ENCODE results near the gene WFIKKN1. TPM values are rescaled to one million over a fixed set of nuclear protein-coding genes. Genes with fewer than 3 reads are reported as not detected.

WFIKKN1 gene
- total and polyA plus RNA-seq, 2 of the 13 experiments (the other 11 are each of a cell fraction or from before 2014, with no cell fraction given): 1.7 to 4.9 TPM

DNA sequence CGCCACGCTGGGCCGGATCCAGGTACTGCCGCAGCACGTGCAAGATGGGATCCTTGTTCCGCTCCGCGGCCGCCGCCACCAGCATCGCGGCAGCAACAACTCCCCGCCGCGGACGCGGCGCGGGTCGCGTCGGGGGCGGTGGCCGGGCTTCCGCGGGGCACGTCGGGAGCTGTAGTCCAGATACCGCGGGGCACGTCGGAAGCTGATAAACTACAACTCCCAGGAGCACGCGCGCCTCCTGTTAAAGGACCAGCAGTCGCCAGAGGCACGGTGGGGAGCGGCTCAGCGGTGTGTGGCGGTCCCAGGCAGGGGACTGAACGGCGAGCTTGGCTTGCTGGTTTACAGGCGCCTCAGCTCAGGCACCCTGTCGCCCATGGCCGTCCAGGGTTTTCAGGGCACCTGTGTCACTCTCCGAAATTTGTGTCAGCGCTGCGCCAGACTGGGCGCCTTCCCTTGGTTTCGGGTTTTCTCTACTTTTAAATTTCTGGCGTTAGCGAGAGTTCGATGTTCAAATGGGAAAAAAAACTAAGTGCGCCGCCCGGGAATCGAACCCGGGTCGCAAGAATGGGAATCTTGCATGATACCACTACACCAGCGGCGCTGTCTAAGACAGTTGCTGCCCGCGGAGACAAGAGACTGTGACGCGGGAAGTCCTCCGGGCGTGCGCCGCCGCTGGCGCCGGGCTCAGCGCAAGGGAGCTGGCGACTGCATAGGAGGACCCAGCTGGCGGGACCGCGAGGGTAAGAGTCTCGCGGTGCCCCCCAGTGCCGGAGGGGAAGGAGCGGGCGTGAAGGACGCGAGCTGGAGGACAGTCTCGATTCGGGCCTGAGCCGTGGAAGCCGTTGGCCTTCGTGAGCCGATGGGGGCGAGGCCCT, 5.7 kb downstream of the WFIKKN1 start, which contains the start of gene METTL26 (continued):
- TF ChIP-seq ZMYM2 (CRISPR knock-in tag; IDR thresholded peaks at IDR 0.05): no peak; the same call in none of the 2 replicates
- TF ChIP-seq, protein P1, sequence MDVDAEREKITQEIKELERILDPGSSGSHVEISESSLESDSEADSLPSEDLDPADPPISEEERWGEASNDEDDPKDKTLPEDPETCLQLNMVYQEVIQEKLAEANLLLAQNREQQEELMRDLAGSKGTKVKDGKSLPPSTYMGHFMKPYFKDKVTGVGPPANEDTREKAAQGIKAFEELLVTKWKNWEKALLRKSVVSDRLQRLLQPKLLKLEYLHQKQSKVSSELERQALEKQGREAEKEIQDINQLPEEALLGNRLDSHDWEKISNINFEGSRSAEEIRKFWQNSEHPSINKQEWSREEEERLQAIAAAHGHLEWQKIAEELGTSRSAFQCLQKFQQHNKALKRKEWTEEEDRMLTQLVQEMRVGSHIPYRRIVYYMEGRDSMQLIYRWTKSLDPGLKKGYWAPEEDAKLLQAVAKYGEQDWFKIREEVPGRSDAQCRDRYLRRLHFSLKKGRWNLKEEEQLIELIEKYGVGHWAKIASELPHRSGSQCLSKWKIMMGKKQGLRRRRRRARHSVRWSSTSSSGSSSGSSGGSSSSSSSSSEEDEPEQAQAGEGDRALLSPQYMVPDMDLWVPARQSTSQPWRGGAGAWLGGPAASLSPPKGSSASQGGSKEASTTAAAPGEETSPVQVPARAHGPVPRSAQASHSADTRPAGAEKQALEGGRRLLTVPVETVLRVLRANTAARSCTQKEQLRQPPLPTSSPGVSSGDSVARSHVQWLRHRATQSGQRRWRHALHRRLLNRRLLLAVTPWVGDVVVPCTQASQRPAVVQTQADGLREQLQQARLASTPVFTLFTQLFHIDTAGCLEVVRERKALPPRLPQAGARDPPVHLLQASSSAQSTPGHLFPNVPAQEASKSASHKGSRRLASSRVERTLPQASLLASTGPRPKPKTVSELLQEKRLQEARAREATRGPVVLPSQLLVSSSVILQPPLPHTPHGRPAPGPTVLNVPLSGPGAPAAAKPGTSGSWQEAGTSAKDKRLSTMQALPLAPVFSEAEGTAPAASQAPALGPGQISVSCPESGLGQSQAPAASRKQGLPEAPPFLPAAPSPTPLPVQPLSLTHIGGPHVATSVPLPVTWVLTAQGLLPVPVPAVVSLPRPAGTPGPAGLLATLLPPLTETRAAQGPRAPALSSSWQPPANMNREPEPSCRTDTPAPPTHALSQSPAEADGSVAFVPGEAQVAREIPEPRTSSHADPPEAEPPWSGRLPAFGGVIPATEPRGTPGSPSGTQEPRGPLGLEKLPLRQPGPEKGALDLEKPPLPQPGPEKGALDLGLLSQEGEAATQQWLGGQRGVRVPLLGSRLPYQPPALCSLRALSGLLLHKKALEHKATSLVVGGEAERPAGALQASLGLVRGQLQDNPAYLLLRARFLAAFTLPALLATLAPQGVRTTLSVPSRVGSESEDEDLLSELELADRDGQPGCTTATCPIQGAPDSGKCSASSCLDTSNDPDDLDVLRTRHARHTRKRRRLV (CRISPR knock-in tag; IDR thresholded peaks at IDR 0.05): peak; percentile 82
- TF ChIP-seq, protein P2, sequence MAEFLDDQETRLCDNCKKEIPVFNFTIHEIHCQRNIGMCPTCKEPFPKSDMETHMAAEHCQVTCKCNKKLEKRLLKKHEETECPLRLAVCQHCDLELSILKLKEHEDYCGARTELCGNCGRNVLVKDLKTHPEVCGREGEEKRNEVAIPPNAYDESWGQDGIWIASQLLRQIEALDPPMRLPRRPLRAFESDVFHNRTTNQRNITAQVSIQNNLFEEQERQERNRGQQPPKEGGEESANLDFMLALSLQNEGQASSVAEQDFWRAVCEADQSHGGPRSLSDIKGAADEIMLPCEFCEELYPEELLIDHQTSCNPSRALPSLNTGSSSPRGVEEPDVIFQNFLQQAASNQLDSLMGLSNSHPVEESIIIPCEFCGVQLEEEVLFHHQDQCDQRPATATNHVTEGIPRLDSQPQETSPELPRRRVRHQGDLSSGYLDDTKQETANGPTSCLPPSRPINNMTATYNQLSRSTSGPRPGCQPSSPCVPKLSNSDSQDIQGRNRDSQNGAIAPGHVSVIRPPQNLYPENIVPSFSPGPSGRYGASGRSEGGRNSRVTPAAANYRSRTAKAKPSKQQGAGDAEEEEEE (CRISPR knock-in tag; IDR thresholded peaks at IDR 0.05; ENCODE audit: borderline replicate concordance): no peak
- TF ChIP-seq ZBTB8A (CRISPR knock-in tag; IDR thresholded peaks at IDR 0.05; ENCODE audit: borderline replicate concordance, low read depth): no peak; the same call in 1 of the 2 replicates
- TF ChIP-seq, protein P3, sequence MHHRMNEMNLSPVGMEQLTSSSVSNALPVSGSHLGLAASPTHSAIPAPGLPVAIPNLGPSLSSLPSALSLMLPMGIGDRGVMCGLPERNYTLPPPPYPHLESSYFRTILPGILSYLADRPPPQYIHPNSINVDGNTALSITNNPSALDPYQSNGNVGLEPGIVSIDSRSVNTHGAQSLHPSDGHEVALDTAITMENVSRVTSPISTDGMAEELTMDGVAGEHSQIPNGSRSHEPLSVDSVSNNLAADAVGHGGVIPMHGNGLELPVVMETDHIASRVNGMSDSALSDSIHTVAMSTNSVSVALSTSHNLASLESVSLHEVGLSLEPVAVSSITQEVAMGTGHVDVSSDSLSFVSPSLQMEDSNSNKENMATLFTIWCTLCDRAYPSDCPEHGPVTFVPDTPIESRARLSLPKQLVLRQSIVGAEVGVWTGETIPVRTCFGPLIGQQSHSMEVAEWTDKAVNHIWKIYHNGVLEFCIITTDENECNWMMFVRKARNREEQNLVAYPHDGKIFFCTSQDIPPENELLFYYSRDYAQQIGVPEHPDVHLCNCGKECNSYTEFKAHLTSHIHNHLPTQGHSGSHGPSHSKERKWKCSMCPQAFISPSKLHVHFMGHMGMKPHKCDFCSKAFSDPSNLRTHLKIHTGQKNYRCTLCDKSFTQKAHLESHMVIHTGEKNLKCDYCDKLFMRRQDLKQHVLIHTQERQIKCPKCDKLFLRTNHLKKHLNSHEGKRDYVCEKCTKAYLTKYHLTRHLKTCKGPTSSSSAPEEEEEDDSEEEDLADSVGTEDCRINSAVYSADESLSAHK (CRISPR knock-in tag; IDR thresholded peaks at IDR 0.05; ENCODE audit: borderline replicate concordance): no peak
- peak; percentile 12; the same call in 1 of the 2 replicates for TF ChIP-seq MED1 (CRISPR knock-in tag; IDR thresholded peaks at IDR 0.05)
- no peak for TF ChIP-seq HOXD1 (CRISPR knock-in tag; IDR thresholded peaks at IDR 0.05)
- no peak for TF ChIP-seq ZNF496 (CRISPR knock-in tag; IDR thresholded peaks at IDR 0.05; ENCODE audit: insufficient replicate concordance)
- no peak for TF ChIP-seq PTBP1 (IDR thresholded peaks at IDR 0.05; ENCODE audit: low read depth, low read length, poor library complexity, severe bottlenecking)
- no peak; the same call in 1 of the 2 replicates for TF ChIP-seq ZNF337 (CRISPR knock-in tag; IDR thresholded peaks at IDR 0.05; ENCODE audit: borderline replicate concordance, low read depth)
- peak; percentile 89 for TF ChIP-seq GABPB1 (CRISPR knock-in tag; IDR thresholded peaks at IDR 0.05)
- no peak; the same call in none of the 2 replicates for TF ChIP-seq ESRRA (CRISPR knock-in tag; IDR thresholded peaks at IDR 0.05; ENCODE audit: low read depth)
- no peak for TF ChIP-seq ZNF572 (CRISPR knock-in tag; IDR thresholded peaks at IDR 0.05)
- TF ChIP-seq CHCHD3 (CRISPR knock-in tag; IDR thresholded peaks at IDR 0.05): peak; percentile 89; the same call in 1 of the 2 replicates
- TF ChIP-seq PCBP1 (IDR thresholded peaks at IDR 0.05; ENCODE audit: borderline replicate concordance, low read depth, low read length): no peak
- peak; percentile 79; the same call in 1 of the 2 replicates for TF ChIP-seq LBX2 (CRISPR knock-in tag; IDR thresholded peaks at IDR 0.05; ENCODE audit: borderline replicate concordance)
- peak; percentile 28; the same call in 1 of the 2 replicates for TF ChIP-seq ZIK1 (CRISPR knock-in tag; IDR thresholded peaks at IDR 0.05; ENCODE audit: borderline replicate concordance, low read depth)
- TF ChIP-seq ZNF251 (CRISPR knock-in tag; IDR thresholded peaks at IDR 0.05): no peak
